Left renal pelvis (tissue), 4 donors: ENCODE results near the gene ZNF816. TPM values are rescaled to one million over a fixed set of nuclear protein-coding genes. Genes with fewer than 3 reads are reported as not detected.
A peak's percentile ranks its signal among the peaks of the same experiment; 100 is the strongest.
"Not testable (repeated sequence)": the region's sequence is repeated elsewhere in the genome, so short reads cannot be mapped to it uniquely, and the experiment has no call there.

Source experiments
- DNase-seq, 4 donors: peaks; one replicate each; pipeline ENCODE4 v3.0.0-alpha.2; 2013; ENCODE audit warnings: low read depth in 4 of 4, low spot score in 3 of 4
- polyA plus RNA-seq, 4 donors: library from polyadenylated mRNA; unstranded; fragments of 120-200 nt; gene quantifications; one replicate each; pipeline ENCODE4 v1.2.1, GENCODE V29; 2013; ENCODE audit not compliant: insufficient read length in 4 of 4

The ZNF816 gene
- polyA plus RNA-seq = 10 to 100 TPM in 3 of 4 donors, 1 to 10 TPM in 1; 8.0 to 19.4 (median 15.2) TPM

- peak; percentile 77 to 92 (median 88) for DNase-seq
Measured at GRCh38 chr19:52962394-52963246, at the start of gene ZNF816. Gene ZNF816, minus strand, starts transcription at chr19:52962881. Its CDS starts 6,792 bp downstream, at chr19:52956089.

DNA sequence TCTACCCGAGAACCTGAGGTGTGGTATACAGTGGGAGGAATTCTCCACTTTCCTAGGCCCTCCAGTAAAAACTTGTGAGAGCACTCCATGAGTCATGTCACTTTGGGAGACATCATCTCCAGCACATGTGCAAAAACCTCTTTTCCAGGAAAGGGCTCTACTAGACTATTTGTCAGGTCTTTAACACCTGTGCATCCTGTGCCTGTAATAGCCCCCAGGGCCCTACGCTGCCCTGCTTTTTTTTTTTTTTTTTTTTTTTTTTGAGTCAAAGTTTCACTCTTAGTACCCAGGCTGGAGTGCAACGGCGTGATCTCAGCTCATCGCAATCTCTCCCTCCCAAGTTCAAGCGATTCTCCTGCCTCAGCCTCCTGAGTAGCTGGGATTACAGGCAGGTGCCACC lies 49.3 kb upstream of the ZNF816 start:
- no peak for DNase-seq

GRCh38 chr19:53010494-53010893 lies 47.8 kb upstream of the ZNF816 start:
- no peak for DNase-seq

DNA sequence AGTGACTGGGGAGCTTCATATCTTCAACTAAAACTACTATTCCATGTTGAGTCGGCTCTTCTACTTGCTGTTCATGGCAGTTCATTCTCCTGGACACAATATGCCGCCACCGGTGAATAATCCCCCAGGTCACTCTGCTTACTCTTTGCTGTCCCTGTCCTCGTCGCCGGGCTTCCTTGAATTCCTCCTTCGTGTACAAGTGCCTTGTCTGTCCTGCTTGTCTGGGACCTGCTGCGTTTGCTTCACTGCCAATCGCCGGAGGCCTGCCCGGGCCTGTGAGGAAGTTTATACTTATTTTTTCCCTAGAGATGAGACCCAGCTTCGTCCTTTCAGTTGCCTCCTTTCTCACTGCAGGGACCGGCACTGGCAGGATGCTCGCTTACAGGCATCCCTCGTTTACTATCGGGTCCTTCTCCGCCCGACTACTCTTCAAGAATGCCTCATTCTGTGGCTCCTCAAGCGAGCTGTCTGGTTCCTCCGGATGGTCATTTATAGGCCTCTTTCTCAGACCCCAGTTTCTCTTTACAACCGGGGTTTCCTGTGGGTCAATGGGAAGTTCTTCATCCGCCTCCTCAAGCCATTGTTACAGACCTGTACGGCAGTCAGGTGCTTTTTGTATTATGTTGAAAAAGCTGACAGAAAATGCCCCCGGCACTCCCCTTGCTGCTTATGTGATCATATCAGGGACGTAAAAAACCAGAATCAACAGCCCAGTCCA lies 45.5 kb upstream of the ZNF816 start:
- DNase-seq = no peak

DNA sequence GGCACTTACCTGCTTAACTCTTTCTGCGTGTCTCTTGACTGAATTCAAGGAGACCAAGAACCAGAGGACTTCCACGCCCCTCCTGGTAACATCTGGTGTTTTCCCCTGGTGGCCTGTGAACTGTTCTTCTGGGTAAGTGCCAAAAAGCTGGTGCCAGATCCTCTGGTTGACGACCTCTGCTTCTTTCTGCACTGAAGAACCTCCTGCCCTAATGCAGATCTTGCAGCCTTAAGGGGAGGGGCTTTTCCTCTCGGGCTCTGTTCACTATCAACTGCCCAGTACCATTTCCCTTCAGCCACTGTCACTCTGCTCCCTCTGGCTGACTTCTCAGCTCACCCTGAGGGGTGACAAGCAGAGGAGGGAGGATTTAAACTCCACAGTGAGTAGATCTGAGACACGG lies 44.9 kb upstream of the ZNF816 start:
- no peak for DNase-seq

- no peak for DNase-seq
Measured at GRCh38 chr19:53007200-53007599, 44.5 kb upstream of the ZNF816 start.

- DNase-seq = no peak
Measured at GRCh38 chr19:53004242-53004641, 41.6 kb upstream of the ZNF816 start.

- DNase-seq = no peak
Measured at GRCh38 chr19:53002479-53002878, 39.8 kb upstream of the ZNF816 start.

DNA sequence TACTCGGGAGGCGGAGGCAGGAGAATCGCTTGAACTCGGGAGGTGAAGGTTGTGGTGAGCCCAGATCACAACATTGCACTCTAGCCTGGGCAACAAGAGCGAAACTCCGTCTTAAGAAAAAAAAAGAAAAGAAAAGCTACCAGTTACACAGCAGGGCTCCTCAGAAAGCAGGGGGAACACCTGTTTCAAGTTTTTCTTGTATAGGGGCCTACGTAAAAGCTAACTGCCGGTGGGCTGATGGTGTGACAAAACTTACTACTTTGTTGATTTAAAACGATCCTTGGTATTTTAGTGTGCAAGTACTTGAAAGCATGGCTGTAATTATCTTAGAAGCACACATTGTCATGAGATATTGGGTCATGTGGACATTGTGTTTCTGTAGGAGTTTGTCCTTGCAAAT lies 35.3 kb upstream of the ZNF816 start:
- no peak for DNase-seq

DNA sequence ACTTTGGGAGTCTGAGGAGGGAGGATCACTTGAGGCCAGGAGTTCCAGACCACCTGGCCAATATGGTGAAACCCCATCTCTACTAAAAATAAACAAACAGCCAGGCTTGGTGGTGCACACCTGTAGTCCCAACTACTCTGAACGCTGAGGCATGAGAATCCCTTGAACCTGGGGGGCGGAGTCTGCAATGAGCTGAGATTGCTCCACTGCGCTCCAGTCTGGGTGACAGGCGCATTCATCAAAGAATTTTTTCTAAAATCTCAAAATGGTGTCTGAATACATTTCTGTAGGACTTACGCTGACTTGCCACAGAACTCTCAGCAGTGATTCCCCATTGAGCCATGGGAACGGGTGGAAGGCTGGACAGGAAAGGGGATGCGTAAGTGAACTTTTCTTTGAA lies 33.0 kb upstream of the ZNF816 start:
- DNase-seq = no peak

DNA sequence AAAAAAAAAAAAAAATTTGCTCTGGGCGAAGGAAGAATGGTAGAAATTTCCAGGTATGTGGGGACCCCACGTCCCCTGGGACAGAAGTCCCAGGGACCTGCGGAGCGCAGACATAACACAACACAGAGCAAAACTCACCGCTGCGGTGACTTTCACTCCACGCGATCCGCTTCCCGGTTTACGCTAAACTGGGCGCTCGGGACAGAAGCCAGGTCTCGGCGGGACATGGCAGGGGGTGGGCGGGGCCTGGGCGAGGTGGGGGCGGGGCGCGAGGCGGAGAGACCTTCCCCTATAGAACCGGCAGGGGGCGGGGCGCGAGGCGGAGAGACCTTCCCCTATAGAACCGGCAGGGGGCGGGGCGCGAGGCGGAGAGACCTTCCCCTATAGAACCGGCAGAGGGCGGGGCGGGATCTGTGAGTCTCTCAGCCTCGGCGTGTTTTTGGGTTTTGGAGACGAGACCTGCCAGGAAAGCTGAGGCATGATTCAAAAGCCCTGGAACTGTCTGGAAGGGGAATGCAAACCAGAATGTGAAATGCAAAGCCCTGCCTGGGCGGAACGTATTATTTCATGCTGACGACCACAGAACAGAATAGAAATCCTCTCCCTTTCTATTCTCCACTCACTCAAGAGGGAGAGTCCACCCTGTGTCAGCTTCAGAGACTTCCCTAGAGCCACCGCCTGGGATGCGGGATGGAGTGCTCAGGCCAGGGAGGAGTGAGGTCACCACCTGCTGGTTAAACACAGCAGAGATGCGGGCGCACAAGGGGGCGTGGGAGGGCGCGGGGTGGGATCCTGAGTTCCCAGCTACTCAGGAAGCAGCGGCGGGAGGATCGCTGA lies 30.9 kb upstream of the ZNF816 start:
- DNase-seq = peak; percentile 46 to 68 (median 57)

- DNase-seq = no peak
Measured at GRCh38 chr19:52992109-52993004, 29.7 kb upstream of the ZNF816 start.

DNA sequence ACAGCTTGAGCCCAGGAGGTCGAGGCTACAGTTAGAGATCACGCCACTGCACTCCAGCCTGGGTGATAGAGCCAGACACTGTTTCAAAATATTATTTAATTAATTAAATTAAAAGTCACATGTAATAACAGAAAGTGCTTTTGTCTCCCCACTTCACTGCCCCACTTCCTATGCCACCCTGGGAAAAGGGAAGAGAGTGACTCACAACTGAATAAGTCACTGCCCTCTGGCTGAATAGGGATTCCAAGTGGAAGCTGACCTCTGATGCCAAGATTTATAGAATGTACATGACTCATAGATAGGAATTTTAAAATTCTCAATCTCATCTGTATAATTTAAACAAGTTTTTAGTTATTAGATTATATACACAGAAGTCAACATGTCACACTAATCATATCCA lies 28.8 kb upstream of the ZNF816 start:
- DNase-seq = no peak

DNA sequence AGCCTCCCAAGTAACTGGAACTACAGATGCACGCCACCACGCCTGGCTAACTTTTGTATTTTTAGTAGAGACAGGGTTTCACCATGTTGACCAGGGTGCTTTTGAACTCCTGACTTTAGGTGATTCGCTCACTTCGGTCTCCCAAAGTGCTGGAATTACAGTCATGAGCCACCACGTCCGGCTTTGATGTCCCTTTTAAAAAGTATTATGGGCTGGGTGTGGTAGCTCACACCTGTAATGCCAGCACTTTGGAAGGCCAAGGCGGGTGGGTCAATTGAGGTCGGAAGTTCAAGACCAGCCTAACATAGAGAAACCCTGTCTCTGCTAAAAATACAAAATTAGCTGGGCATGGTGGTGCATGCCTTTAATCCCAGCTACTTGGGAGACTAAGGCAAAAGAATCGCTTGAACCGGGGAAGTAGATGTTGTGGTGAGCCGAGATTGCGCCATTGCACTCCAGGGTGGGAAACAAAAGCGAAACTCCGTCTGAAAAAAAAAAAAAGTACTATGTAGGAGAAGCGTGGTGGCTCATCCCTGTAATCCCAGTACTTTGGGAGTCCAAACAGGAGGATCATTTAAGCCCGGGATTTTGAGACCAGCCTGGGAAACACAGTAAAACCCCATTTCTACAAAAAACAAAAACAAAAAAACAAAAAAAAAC lies 28.2 kb upstream of the ZNF816 start:
- no peak for DNase-seq

DNA sequence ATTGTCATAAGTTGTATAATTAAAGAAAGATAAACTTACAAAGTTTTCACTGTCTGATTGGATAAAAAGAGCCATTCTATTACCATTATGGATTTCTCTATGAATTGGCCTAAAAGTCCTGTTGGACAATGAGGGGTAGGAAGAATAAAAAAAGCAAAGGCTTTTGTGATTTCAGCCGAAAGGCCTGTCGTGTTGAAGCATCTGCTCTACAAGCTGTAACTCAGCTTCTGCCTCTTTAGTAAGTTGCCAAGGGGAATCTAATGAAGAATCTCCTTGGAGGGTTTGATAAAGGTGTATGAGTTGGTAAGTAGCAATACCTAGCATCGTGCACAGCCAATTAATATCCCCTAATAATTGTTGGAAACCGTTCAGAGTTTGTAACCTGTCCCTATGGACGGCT lies 25.8 kb upstream of the ZNF816 start:
- no peak for DNase-seq

GRCh38 chr19:52987221-52987620 lies 24.5 kb upstream of the ZNF816 start:
- no peak for DNase-seq

DNA sequence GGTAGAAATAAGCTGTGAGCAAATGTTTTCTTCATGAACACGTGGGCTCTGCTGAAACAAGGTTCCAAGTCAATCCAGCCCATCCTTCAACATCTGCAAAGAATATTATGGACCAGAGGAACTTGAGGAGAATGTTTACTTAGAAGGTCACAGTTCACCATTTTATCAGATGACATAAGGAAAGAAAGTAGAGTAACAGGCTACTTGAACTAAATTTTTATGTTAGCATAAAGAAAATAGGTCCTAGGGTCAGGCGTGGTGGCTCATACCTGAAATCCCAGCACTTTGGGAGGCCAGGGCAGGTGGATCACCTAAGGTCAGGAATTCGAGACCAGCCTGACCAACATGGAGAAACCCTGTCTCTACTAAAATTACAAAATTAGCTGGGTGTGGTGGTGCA lies 20.5 kb upstream of the ZNF816 start:
- not testable (repeated sequence) for DNase-seq

GRCh38 chr19:52981329-52981728 lies 18.6 kb upstream of the ZNF816 start:
- no peak for DNase-seq

DNA sequence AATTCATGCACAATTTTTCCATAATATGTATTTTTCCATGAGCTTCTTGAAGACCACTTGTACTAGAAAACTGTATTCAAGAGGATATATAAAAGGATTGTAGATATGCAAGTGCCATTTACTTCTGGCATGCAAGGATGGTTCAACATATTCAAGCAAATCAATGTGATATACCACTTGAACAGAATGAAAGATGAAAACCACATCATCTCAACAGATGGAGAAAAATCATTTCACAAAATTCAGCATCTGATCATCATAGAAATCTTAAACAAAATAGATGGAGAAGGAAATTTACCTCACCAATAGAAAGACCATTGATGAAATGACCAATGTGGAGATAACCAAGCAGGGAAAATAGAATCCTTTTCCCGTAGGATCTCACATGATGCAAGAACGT lies 5.1 kb upstream of the ZNF816 start:
- DNase-seq = no peak

GRCh38 chr19:52963247-52963618 lies 552 bp upstream of the ZNF816 start:
- DNase-seq = no peak
